OCI-LY7 (cell line): ENCODE measurements around the gene SCGB1C1. TPM values are rescaled to one million over a fixed set of nuclear protein-coding genes. Genes with fewer than 3 reads are reported as not detected.
"Not testable (repeated sequence)": the region's sequence is repeated elsewhere in the genome, so short reads cannot be mapped to it uniquely, and the experiment has no call there.

Experiments
- BruUV-seq: library from RNA; stranded (reverse); fragments of 400-500 nt; replicated peaks from 2 replicates; lab custom pipeline; 2021; lab: Mats Ljungman, UMichigan
- CTCF ChIA-PET: fragments of 300-600 bp; sonication (Branson Sonifier 250); formaldehyde crosslinking; loops from one replicate; lab custom pipeline; 2022; ENCODE audit warnings: antibody characterized with exemption; ENCODE audit not compliant: unreplicated experiment; lab: Charles Lee
- POLR2A ChIA-PET: fragments of 300-600 bp; sonication (Branson Sonifier 250); formaldehyde crosslinking; loops from one replicate; lab custom pipeline; 2022; ENCODE audit warnings: antibody characterized with exemption; lab: Charles Lee
- DNase-seq: peaks from one replicate; pipeline ENCODE4 v3.0.0-alpha.2; 2015; ENCODE audit warnings: low spot score
- H2AFZ ChIP-seq: fragments of 200-600 bp; sonication (generic), shearing (Covaris generic); 2 replicates; pipeline ENCODE4 v1.6.1; 2014; ENCODE audit warnings: mild to moderate bottlenecking, antibody characterized with exemption, low read length, moderate library complexity
- H3K27ac ChIP-seq: fragments of 200-600 bp; sonication (generic); 2 replicates; pipeline ENCODE4 v1.5.1; 2014; ENCODE audit warnings: mixed run types, low read depth, mild to moderate bottlenecking, moderate library complexity, low read length, inconsistent platforms; ENCODE audit not compliant: poor library complexity, severe bottlenecking
- H3K36me3 ChIP-seq: fragments of 200-600 bp; sonication (generic); 2 replicates; pipeline ENCODE4 v1.6.1; 2014; ENCODE audit warnings: mild to moderate bottlenecking, antibody characterized with exemption, low read length, moderate library complexity, mixed read lengths; ENCODE audit not compliant: insufficient read depth
- H3K4me1 ChIP-seq: fragments of 200-600 bp; sonication (generic); 2 replicates; pipeline ENCODE4 v1.5.1; 2014; ENCODE audit warnings: mild to moderate bottlenecking, low read length; ENCODE audit not compliant: insufficient read depth, poor library complexity, severe bottlenecking
- H3K4me2 ChIP-seq: fragments of 200-600 bp; sonication (generic); 2 replicates; pipeline ENCODE4 v1.6.1; 2014; ENCODE audit warnings: mild to moderate bottlenecking, low read length
- H3K4me3 ChIP-seq: fragments of 200-600 bp; sonication (generic); 2 replicates; pipeline ENCODE4 v1.5.1; 2014; ENCODE audit warnings: mild to moderate bottlenecking, low read depth, low read length; ENCODE audit not compliant: poor library complexity, severe bottlenecking
- H3K79me2 ChIP-seq: fragments of 200-600 bp; sonication (generic); 2 replicates; pipeline ENCODE4 v1.6.1; 2016; ENCODE audit warnings: low read depth, mild to moderate bottlenecking, low read length, moderate library complexity, mixed read lengths; ENCODE audit not compliant: insufficient read depth
- H3K9me2 ChIP-seq: fragments of 200-600 bp; sonication (generic); 2 replicates; pipeline ENCODE4 v1.6.1; 2016; ENCODE audit warnings: mild to moderate bottlenecking, low read length, mixed read lengths; ENCODE audit not compliant: insufficient read depth
- H3K9me3 ChIP-seq: fragments of 200-600 bp; sonication (generic); 2 replicates; pipeline ENCODE4 v1.6.1; 2014; ENCODE audit warnings: mild to moderate bottlenecking, mixed run types, low read length, mixed read lengths
- H4K20me1 ChIP-seq: fragments of 200-600 bp; sonication (generic); 2 replicates; pipeline ENCODE4 v1.6.1; 2014; ENCODE audit warnings: mild to moderate bottlenecking, antibody characterized with exemption, low read length, moderate library complexity, mixed read lengths; ENCODE audit not compliant: insufficient read depth
- EZH2phosphoT487 ChIP-seq: fragments of 200-600 bp; sonication (generic); IDR thresholded peaks from 2 replicates; pipeline ENCODE4 v1.6.1; 2018; ENCODE audit warnings: low read depth, borderline replicate concordance, mild to moderate bottlenecking, mixed run types, antibody characterized with exemption, low read length, moderate library complexity, mixed read lengths
- intact Hi-C: fragments of 100-400 bp; cut with micrococcal nuclease; formaldehyde crosslinking; loops from one replicate; pipeline ENCODE4 v1.10.0; 2022; ENCODE audit not compliant: unreplicated experiment
- total RNA-seq, 2 experiments: library from RNA; depleted of rRNA in 1 of 2; stranded (reverse); fragments of >200 nt in 1 of 2; shearing (Covaris generic) in 1 of 2; gene quantifications; 2 replicates each; pipeline ENCODE4 v1.2.3, GENCODE V29; 2014 to 2022
- TF ChIP-seq, protein P1 (sequence below): fragments of 200-600 bp; sonication (generic); conservative IDR thresholded peaks from 2 replicates; pipeline ENCODE4 v1.5.1; 2014; ENCODE audit warnings: mild to moderate bottlenecking, antibody characterized with exemption, low read length, moderate library complexity, mixed read lengths

The SCGB1C1 gene
- total RNA-seq, 2 experiments from 2014 or later = not detected

DNA sequence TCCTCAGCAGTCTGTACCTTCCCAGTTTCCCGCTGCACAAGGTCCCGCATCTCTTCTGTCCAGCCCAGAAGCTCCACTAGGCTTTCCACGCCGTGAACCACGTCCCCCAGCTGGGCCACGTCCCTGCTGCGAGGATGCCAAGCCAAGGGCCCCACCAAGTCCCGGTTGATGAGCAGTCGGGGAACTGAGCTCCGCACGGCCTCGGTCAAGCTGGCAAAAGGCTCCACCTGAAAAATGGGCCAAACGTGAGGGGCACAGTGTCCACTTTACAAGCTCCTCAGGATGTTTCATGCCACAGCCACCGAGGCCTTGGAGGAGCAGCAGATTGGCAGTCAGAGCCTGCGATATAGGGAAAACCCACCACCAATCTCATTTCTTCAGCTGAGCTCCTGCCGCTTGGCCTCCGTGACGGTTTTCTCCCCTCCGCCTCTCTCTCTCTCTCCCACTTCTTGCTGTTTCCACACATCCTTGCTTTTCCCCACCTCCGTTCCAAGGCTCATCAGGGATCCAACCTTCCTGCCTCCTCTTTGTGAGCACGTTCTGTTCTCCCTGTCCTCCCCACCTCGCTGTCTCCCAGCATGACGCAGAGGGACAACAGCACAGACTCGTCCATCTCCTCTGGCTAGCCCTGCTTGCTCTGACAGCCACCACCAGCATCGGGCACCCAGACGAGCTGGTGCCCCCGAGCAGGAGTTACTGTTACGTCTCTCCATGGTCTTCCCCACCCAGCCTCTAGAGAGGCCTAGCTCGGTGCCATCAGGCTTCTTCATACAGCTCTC lies 26.1 kb downstream of the SCGB1C1 start:
- H3K36me3 ChIP-seq = peaks cover 25% of the 10 kb centered on the region
- ChIA-PET CTCF (no interaction called here), POLR2A (interaction anchor here (1.2 kb wide), 1 partner anchor 11 kb away, joined by 3 read pairs; no protein-coding TSS in a partner anchor)
- H2AFZ ChIP-seq = no peak overlapping the region
- H3K9me3 ChIP-seq = no peaks in the 10 kb centered on the region
- H3K4me1 ChIP-seq = no peaks in the 10 kb centered on the region
- DNase-seq = no peak
- no peaks in the 10 kb centered on the region for H4K20me1 ChIP-seq
- no peak overlapping the region for H3K4me3 ChIP-seq
- no peaks in the 10 kb centered on the region for H3K79me2 ChIP-seq
- TF ChIP-seq, protein P1, sequence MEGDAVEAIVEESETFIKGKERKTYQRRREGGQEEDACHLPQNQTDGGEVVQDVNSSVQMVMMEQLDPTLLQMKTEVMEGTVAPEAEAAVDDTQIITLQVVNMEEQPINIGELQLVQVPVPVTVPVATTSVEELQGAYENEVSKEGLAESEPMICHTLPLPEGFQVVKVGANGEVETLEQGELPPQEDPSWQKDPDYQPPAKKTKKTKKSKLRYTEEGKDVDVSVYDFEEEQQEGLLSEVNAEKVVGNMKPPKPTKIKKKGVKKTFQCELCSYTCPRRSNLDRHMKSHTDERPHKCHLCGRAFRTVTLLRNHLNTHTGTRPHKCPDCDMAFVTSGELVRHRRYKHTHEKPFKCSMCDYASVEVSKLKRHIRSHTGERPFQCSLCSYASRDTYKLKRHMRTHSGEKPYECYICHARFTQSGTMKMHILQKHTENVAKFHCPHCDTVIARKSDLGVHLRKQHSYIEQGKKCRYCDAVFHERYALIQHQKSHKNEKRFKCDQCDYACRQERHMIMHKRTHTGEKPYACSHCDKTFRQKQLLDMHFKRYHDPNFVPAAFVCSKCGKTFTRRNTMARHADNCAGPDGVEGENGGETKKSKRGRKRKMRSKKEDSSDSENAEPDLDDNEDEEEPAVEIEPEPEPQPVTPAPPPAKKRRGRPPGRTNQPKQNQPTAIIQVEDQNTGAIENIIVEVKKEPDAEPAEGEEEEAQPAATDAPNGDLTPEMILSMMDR = no peak
- TF ChIP-seq EZH2phosphoT487 = no peak
- H3K4me2 ChIP-seq = no peak overlapping the region
- H3K9me2 ChIP-seq = no peaks in the 10 kb centered on the region
- no TSS peak for BruUV-seq
- intact Hi-C loops = no loop called here
- H3K27ac ChIP-seq = no peak overlapping the region

DNA sequence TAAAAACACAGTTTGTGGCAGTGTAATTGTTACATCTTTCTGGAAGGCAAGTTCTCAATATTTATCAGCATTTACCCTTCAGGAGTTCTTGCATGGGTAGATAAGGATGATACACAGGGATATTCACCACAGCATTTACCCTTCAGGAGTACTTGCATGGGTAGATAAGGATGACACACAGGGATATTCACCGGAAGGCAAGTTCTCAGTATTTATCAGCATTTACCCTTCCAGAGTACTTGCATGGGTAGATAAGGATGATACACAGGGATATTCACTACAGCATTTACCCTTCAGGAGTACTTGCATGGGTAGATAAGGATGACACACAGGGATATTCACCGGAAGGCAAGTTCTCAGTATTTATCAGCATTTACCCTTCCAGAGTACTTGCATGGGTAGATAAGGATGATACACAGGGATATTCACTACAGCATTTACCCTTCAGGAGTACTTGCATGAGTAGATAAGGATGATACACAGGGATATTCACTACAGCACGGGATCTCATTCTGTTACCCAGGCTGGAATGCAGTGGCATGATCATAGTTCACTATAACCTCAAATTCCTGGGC lies 27.9 kb downstream of the SCGB1C1 start:
- CTCF ChIA-PET, H3K27ac ChIP-seq, H2AFZ ChIP-seq, DNase-seq, H3K4me1 ChIP-seq, H3K9me2 ChIP-seq, H3K4me3 ChIP-seq, BruUV-seq, H4K20me1 ChIP-seq, H3K4me2 ChIP-seq, H3K36me3 ChIP-seq, H3K79me2 ChIP-seq, intact Hi-C loops, H3K9me3 ChIP-seq: not testable (repeated sequence)
- POLR2A ChIA-PET = interaction anchor here (0.5 kb wide), 1 partner anchor 17 kb away, joined by 3 read pairs; no protein-coding TSS in a partner anchor

GRCh38 chr11:221539-221938 lies 28.7 kb downstream of the SCGB1C1 start:
- no peak overlapping the region for H3K27ac ChIP-seq
- H3K4me1 ChIP-seq = no peaks in the 10 kb centered on the region
- TF ChIP-seq EZH2phosphoT487 = no peak
- TF ChIP-seq, protein P1 = no peak
- no peaks in the 10 kb centered on the region for H3K9me2 ChIP-seq
- ChIA-PET CTCF (no interaction called here), POLR2A (no interaction called here)
- BruUV-seq = no TSS peak
- no peaks in the 10 kb centered on the region for H4K20me1 ChIP-seq
- no peak for DNase-seq
- no peaks in the 10 kb centered on the region for H3K79me2 ChIP-seq
- H3K4me3 ChIP-seq = no peak overlapping the region
- H3K9me3 ChIP-seq = no peaks in the 10 kb centered on the region
- no peak overlapping the region for H3K4me2 ChIP-seq
- H2AFZ ChIP-seq = no peak overlapping the region
- intact Hi-C loops = no loop called here
- peaks cover 3% of the 10 kb centered on the region; the same call in 1 of the 2 replicates for H3K36me3 ChIP-seq
